NK-92 treated with Interleukin-12 subunit alpha and Interleukin-12 subunit beta, amount 100 ng/mL, for 24 hours (cell line): ENCODE data around the gene PORCN.
"Not testable (repeated sequence)": the region's sequence is repeated elsewhere in the genome, so short reads cannot be mapped to it uniquely, and the experiment has no call there.

Source experiments
- DNase-seq: peaks from one replicate; lab custom pipeline; 2025; lab: John Stamatoyannopoulos, UW

Gene PORCN

GRCh38 chrX:48513670-48514069 is 4.9 kb downstream of the PORCN start:
- DNase-seq, result no peak

DNA sequence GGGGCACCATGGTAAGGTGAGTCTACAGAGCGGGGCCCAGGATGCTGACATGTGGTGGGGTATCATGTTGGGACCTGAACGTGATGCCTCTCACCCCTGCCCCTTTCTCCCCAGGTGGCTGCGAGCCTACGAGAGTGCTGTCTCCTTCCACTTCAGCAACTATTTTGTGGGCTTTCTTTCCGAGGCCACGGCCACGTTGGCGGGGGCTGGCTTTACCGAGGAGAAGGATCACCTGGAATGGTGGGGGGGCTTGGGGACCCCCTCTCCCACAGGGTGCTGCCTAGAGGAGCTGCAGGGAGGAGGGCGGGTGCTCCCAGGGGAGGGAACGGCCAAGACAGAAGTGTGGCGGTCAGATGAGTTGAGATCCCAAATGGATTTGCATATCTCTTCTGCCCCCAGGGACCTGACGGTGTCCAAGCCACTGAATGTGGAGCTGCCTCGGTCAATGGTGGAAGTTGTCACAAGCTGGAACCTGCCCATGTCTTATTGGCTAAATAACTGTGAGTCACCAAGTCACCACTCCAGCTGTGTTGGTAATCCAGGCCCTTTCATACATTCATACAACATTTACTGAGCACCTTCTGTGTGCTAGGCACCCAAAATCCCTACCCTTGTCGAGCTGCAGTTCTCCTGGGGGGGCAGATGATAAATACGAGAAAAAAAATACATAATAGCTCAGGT is 5.5 kb downstream of the PORCN start:
- DNase-seq, result no peak

- no peak for DNase-seq
Observed at GRCh38 chrX:48514868-48515460, 6.2 kb downstream of the PORCN start.

GRCh38 chrX:48515842-48516241 is 7.0 kb downstream of the PORCN start:
- DNase-seq, result no peak

GRCh38 chrX:48516285-48516684 is 7.5 kb downstream of the PORCN start:
- DNase-seq, result no peak

DNA sequence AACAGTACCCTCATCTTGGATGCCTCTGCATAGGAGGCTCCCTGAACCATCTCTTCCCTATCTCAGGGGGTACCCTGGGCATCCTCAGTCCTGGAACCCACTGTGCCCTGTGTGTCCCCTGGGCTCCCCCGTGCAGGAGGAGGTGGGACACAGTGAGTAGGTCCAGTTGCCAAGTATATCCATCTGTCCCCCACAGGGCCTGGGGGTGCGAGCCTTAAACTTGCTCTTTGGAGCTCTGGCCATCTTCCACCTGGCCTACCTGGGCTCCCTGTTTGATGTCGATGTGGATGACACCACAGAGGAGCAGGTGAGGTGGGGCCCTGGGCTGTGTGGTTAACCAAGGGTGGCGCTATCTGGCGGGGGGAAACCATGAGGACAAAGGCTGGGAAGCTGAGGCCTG is 8.2 kb downstream of the PORCN start:
- DNase-seq, result no peak

- DNase-seq, result not testable (repeated sequence)
Observed at GRCh38 chrX:48519481-48519880, 10.7 kb downstream of the PORCN start.

DNA sequence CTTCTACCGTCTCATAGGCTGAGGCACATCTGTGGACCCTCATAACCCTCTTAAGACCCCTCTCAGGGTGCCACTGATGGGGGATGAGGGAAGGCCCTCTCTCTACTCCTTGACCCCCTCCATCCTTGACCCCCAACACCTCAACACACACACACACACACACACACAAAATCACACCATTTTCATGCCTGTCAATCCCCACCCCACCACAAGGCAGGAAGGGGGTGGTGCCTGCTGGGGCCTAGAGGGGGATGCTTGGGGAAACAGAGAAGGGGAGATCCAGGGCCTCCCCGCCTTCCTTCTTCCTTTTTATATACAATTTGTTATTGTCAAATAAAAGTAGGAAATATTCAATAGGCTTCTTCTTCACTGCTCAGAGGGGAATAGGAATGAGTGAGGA is 11.7 kb downstream of the PORCN start:
- DNase-seq, result no peak

DNA sequence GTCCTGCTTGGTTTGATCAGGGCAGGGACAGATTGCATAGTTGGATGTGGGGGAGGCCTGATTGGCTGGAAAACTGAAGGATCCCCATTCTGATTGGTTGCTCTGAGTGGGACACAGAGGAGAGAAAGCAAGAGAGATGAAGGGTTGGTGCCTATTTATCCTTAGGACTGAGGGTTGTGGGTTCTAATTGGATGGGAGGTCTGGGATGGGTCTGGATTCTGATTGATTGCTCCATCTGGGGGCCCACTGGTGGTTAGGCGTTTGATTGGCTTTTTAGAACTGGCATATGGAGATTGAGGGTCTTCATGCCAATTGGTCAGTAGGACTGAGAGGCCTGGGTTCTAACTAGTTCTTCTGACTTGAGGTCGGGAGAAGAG is 12.2 kb downstream of the PORCN start:
- DNase-seq, result no peak

GRCh38 chrX:48521353-48522243 is 12.8 kb downstream of the PORCN start, which contains the start of gene EBP:
TSS of gene EBP (plus strand) at chrX:48521808. CDS start at chrX:48523772, 1,964 bp downstream.
- DNase-seq, result peak; percentile 89

- no peak for DNase-seq
Observed at GRCh38 chrX:48522291-48522690, 13.5 kb downstream of the PORCN start.

- no peak for DNase-seq
Observed at GRCh38 chrX:48523682-48524081, 14.9 kb downstream of the PORCN start.

DNA sequence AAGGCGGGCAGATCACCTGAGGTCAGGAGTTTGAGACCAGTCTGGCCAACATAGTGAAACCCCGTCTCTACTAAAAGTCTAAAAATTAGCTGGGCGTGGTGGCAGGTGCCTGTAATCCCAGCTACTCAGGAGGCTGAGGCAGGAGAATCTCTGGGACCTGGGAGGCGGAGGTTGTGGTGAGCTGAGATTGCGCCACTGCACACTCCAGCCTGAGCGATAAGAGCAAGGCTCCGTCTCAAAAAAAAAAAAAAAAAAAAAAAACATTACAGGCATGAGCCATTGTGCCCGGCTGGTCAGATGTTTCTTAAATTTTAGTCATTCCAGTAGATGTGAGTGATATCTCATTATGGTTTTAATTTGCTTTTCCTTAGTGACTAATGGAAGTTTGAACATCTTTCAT is 17.1 kb downstream of the PORCN start:
- DNase-seq, result not testable (repeated sequence)

DNA sequence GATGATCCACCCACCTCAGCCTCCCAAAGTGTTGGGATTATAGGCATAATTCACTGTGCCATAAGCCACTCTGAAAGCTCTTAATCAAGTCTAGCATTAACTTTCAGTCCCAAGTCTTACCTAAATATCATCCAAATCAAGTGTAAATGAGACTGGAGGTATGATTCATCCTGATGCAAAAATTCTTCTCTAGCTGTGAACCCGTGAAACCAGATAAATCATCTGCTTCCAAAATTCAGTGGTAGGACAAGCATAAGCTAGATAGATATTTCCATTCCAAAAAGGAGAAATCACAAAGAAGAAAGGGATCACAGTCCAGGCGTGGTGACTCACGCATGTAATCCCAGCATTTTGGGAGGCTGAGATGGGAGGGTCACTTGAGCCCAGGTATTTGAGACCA is 21.9 kb downstream of the PORCN start:
- no peak for DNase-seq

DNA sequence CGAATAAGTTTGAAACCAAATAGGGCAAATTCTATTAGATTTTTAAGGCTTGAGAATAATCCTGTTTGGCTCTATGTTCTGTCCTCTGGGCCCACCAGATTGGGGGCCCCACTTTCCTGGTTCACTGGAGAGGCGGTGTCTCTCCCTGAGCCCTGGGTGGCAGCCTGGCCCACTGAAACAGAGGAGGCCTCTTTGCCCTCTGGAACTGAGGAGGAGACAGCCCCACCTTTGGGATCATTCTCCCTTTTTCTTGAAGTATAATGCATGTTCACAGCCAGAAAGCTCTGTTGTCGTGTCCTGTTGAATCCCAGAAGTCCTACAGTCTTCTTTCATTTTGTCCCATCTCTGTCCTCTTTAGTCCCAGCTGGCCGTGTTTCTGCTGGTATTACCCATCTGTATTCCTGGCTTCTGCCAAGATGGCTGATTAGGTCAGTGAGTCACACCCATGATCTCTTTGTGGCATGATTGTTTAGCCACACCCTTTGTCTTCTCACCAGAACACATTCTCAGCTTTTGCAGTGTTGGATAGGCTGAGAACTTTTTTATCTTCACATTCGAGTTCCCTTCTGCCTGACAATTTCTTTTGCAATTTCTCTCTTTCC is 22.7 kb downstream of the PORCN start:
- peak; percentile 16 for DNase-seq

GRCh38 chrX:48532161-48532560 is 23.4 kb downstream of the PORCN start:
- no peak for DNase-seq

GRCh38 chrX:48533165-48533564 is 24.4 kb downstream of the PORCN start:
- DNase-seq, result no peak

DNA sequence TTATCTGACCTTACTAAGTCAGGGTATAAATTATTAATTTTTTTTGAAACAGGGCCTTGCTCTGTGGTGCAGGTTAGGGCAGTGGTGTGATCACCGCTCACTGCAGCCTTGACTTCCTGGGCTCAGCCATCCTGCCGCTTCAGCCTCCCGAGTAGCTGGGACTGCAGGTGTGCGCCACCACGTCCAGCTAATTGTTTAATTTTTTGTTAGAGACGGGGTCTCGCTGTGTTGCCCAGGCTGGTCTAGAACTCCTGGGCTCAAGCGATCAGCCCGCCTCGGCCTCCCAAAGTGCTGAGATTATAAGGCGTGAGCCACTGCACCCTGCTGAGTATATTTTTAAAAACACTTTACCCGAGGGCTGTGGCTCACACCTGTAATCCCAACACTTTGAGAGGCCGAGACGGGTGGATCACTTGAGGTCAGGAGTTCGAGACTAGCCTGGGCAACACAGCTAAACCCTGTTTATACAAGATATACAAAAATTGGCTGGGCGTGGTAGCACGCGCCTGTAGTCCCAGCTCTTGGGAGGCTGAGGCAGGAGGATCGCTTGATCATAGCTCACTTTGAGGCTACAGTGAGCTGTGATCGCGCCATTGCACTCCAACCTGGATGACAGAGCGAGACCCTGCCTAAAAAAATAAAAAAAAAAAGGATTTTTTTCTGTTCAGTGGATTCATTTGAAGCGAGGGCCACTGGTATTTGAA is 30.0 kb downstream of the PORCN start:
- no peak for DNase-seq

GRCh38 chrX:48539345-48540027 is 30.7 kb downstream of the PORCN start, which contains the start of gene TBC1D25:
TSS of gene TBC1D25 (plus strand) at chrX:48539714. CDS start at chrX:48539798, 84 bp downstream.
- peak; percentile 96 for DNase-seq

DNA sequence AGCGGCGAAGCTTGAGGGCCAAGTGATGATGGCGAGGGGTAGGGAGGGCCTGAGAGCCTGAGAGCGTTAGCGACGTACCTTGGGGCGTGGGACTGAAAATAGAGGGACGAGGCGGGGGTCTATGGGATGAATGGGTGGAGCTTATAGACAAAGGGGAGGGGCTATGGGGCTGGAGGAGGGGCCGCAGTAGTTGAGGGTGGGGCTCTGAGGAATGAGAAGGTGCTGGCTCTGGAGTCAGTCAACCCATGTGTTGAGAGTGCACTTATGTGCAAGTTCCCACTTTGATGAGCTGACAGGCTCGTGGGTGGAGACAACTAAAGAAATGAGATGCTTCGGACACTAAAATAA is 31.2 kb downstream of the PORCN start:
- peak; percentile 62 for DNase-seq

DNA sequence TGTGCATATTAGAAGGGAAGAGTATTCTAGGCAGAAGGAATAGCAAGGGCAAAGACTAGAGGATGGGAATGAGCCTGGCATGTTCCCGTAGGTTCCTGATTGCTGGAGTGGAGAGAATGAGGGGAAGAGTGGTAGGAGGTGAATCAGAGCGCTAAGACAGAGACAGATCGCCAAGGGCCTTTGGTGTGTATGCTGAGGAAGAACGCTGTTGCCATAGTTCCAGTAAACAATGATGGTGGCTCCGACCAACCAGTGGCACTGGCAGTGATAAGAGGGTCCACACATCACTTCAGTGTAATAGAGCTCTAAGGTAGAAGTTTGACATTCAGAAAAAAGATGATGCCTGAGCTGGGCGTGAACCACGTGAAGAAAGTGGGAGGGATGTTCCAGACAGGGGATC is 31.7 kb downstream of the PORCN start:
- no peak for DNase-seq
